Mesenchymal stem cell (in vitro differentiated cells and primary cell): ENCODE results near the gene LRRC7.

Experiments
- DNase-seq: peaks from one replicate; pipeline ENCODE4 v3.0.0-alpha.2; 2013
- H2AFZ ChIP-seq: one replicate; pipeline ENCODE4 v1.6.1; 2013; ENCODE audit warnings: low read depth, mild to moderate bottlenecking, control low read depth, inconsistent platforms, low read length, moderate library complexity
- H2AK5ac ChIP-seq: 2 replicates; pipeline ENCODE4 v1.6.1; 2013; ENCODE audit warnings: low read length, moderate library complexity, mild to moderate bottlenecking, inconsistent platforms; ENCODE audit not compliant: severe bottlenecking
- H2BK120ac ChIP-seq: one replicate; pipeline ENCODE4 v1.6.1; 2013; ENCODE audit warnings: low read depth, mild to moderate bottlenecking, inconsistent platforms, low read length, moderate library complexity
- H2BK12ac ChIP-seq, 2 experiments: one replicate each; pipeline ENCODE4 v1.6.1; 2013; ENCODE audit warnings: inconsistent platforms in 2 of 2, low read length in 2 of 2, mild to moderate bottlenecking in 2 of 2, moderate library complexity in 2 of 2, control low read depth in 1 of 2
- H2BK15ac ChIP-seq: one replicate; pipeline ENCODE4 v1.6.1; 2013; ENCODE audit warnings: mild to moderate bottlenecking, low read depth, inconsistent platforms; ENCODE audit not compliant: poor library complexity, severe bottlenecking
- H2BK5ac ChIP-seq: 2 replicates; pipeline ENCODE4 v1.6.1; 2013; ENCODE audit warnings: low read depth, mild to moderate bottlenecking, low read length, control low read depth, inconsistent platforms; ENCODE audit not compliant: poor library complexity, severe bottlenecking
- H3K14ac ChIP-seq, 2 experiments: one replicate each; pipeline ENCODE4 v1.6.1; 2013; ENCODE audit warnings: inconsistent platforms in 2 of 2, low read length in 2 of 2, control low read depth in 1 of 2, mild to moderate bottlenecking in 1 of 2, moderate library complexity in 1 of 2
- H3K18ac ChIP-seq, 2 experiments: one replicate each; pipeline ENCODE4 v1.6.1; 2013; ENCODE audit warnings: inconsistent platforms in 2 of 2, low read length in 2 of 2, control low read depth in 1 of 2, low read depth in 1 of 2, mild to moderate bottlenecking in 1 of 2
- H3K23ac ChIP-seq, 2 experiments: one replicate each; pipeline ENCODE4 v1.6.1; 2013; ENCODE audit warnings: inconsistent platforms in 2 of 2, low read length in 2 of 2, mild to moderate bottlenecking in 2 of 2, moderate library complexity in 2 of 2, control low read depth in 1 of 2
- H3K27ac ChIP-seq: 2 replicates; pipeline ENCODE4 v1.5.1; 2013; ENCODE audit warnings: mild to moderate bottlenecking, moderate library complexity, low read length, control low read depth, inconsistent platforms; ENCODE audit not compliant: poor library complexity, severe bottlenecking
- H3K27me3 ChIP-seq, 2 experiments: 2 replicates each; pipeline versions ENCODE4 v1.6.1 to v1.7.0; 2013; ENCODE audit warnings: low read length in 2 of 2, mild to moderate bottlenecking in 2 of 2, moderate library complexity in 2 of 2, control low read depth in 1 of 2, inconsistent platforms in 1 of 2; ENCODE audit not compliant: control insufficient read depth in 1 of 2, insufficient read depth in 1 of 2
- H3K36me3 ChIP-seq, 2 experiments: 2 replicates each; pipeline versions ENCODE4 v1.6.1 to v1.7.0; 2013; ENCODE audit warnings: low read length in 2 of 2, control low read depth in 1 of 2, inconsistent platforms in 1 of 2, low read depth in 1 of 2, mild to moderate bottlenecking in 1 of 2; ENCODE audit not compliant: insufficient read depth in 2 of 2, control insufficient read depth in 1 of 2
- H3K4ac ChIP-seq, 2 experiments: one replicate each; pipeline ENCODE4 v1.6.1; 2013; ENCODE audit warnings: inconsistent platforms in 2 of 2, low read length in 2 of 2, mild to moderate bottlenecking in 2 of 2, moderate library complexity in 2 of 2, control low read depth in 1 of 2, low read depth in 1 of 2
- H3K4me1 ChIP-seq: 2 replicates; pipeline ENCODE4 v1.6.1; 2013; ENCODE audit warnings: low read depth, low read length, control low read depth; ENCODE audit not compliant: control insufficient read depth, insufficient read depth
- H3K4me2 ChIP-seq: 2 replicates; pipeline ENCODE4 v1.6.1; 2013; ENCODE audit warnings: low read length, mild to moderate bottlenecking, inconsistent platforms; ENCODE audit not compliant: poor library complexity, severe bottlenecking
- H3K4me3 ChIP-seq, 2 experiments: 2 replicates each; pipeline versions ENCODE4 v1.5.1 to v1.7.0; 2013; ENCODE audit warnings: low read length in 2 of 2, mild to moderate bottlenecking in 2 of 2, control low read depth in 1 of 2, low read depth in 1 of 2; ENCODE audit not compliant: insufficient read depth in 1 of 2
- H3K79me1 ChIP-seq: replicated peaks from 2 replicates; pipeline ENCODE4 v1.6.1; 2013; ENCODE audit warnings: mild to moderate bottlenecking, control low read depth, low read length, inconsistent platforms; ENCODE audit not compliant: poor library complexity, severe bottlenecking
- H3K9ac ChIP-seq: 2 replicates; pipeline ENCODE4 v1.7.0; 2013; ENCODE audit warnings: mild to moderate bottlenecking, low read length, moderate library complexity
- H3K9me3 ChIP-seq: 2 replicates; pipeline ENCODE4 v1.7.0; 2013; ENCODE audit warnings: mild to moderate bottlenecking, low read length; ENCODE audit not compliant: control insufficient read depth
- H4K8ac ChIP-seq: one replicate; pipeline ENCODE4 v1.6.1; 2013; ENCODE audit warnings: inconsistent platforms, mild to moderate bottlenecking, low read length, moderate library complexity
- H4K91ac ChIP-seq: one replicate; pipeline ENCODE4 v1.6.1; 2013; ENCODE audit warnings: mild to moderate bottlenecking, low read length, inconsistent platforms
- WGBS: methylation state at CpG from one replicate; pipeline ENCODE4 v1.1.7; 2013; ENCODE audit warnings: mixed read lengths; 5-methylcytosine and 5-hydroxymethylcytosine counted together

The LRRC7 gene

DNA sequence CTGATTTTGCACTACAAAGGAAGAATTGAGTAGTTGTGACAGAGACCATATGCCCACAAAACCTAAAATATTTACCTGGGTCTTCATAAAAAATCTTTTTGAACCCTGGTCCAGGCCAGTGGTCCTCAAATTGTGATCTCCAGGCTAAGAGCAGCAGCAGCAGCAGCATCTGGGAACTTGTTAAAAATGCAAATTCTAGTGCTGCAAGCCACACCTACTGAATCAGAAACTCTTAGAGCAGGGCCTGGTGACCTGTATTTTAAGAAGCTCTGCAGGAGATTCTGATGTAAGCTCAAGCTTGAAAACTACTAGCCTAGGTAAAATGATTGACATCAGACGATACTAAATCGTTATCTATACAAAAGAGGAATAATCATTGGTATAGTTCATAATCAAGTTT, 112.2 kb downstream of the LRRC7 start:
- Histone ChIP-seq H3K9me3 (no peaks in the 10 kb centered on the region), H3K18ac (no peak overlapping the region), H2AK5ac (no peak overlapping the region), H3K4me3 (no peak overlapping the region), H3K23ac (no peak overlapping the region), H3K4me2 (no peak overlapping the region), H2BK15ac (no peak overlapping the region), H3K79me1 (no peaks in the 10 kb centered on the region), H3K27me3 (no peaks in the 10 kb centered on the region), H2BK12ac (no peak overlapping the region), H3K4ac (no peak overlapping the region), H4K8ac (no peak overlapping the region), H3K9ac (no peak overlapping the region), H3K27ac (no peak overlapping the region), H3K4me1 (no peaks in the 10 kb centered on the region), H3K36me3 (no peaks in the 10 kb centered on the region), H2BK5ac (no peak overlapping the region), H3K14ac (no peak overlapping the region), H2AFZ (no peak overlapping the region), H4K91ac (no peak overlapping the region), H2BK120ac (no peak overlapping the region)
- no CpG with 5 or more reads among the region's 2 CpGs for WGBS
- DNase-seq = no peak

DNA sequence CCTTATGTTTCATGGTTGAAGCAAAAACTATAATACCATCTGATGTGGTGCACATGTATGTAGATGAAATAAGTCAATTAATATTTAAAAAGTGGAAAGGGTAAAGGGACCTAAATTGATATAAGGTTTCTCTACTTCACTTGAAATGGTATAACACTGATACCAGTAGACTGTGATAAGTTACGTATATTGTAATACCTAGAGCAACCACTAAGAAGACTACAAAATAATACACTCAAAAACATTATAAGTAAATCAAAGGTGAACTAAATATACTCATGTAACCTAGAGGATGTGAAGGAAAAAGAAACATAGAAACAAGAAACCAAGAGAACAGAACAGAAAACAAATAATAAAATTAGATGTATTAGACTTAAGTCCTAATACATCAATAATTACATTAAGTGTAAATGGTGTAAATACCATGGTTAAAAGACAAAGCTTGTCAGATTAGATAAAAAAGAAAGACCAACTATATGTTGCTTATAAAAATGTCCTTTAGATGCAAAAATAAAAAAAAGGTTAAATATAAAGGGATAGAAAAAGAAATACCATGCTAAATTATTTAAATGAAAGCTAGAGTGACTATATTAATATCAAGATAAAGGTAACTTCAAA, 118.8 kb downstream of the LRRC7 start:
- Histone ChIP-seq H2BK5ac (no peak overlapping the region), H3K36me3 (no peaks in the 10 kb centered on the region), H3K23ac (no peak overlapping the region), H4K91ac (no peak overlapping the region), H2BK15ac (no peak overlapping the region), H3K4me2 (no peak overlapping the region), H3K4me1 (no peaks in the 10 kb centered on the region), H3K27ac (no peak overlapping the region), H2BK12ac (no peak overlapping the region), H3K4me3 (no peak overlapping the region), H3K27me3 (no peaks in the 10 kb centered on the region), H2BK120ac (no peak overlapping the region), H2AK5ac (no peak overlapping the region), H2AFZ (no peak overlapping the region), H3K18ac (no peak overlapping the region), H3K4ac (no peak overlapping the region), H3K14ac (no peak overlapping the region), H3K9ac (no peak overlapping the region), H4K8ac (no peak overlapping the region), H3K79me1 (no peaks in the 10 kb centered on the region), H3K9me3 (no peaks in the 10 kb centered on the region)
- WGBS = no CpG with 5 or more reads among the region's 1 CpG
- DNase-seq = no peak

DNA sequence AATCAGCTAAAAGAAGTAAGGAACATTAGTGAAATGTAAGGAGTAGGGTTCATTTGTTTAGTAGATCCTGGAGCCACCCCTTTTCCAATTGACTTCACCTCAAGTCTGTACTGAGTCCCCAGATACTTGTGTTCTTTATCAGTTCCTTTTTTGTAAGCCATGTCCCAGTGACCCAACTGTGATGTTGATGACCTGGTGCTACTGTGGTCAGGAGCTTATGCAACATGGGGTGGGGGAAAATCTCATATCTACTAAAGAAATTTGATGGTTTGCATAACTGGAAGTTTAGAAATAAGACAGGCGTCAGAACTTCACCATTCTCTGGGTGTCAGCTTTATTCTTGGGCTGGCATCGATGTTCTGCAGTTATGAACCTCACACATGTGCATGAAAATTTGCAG, 120.5 kb downstream of the LRRC7 start:
- Histone ChIP-seq H2BK12ac (no peak overlapping the region), H3K4me3 (no peak overlapping the region), H3K27ac (no peak overlapping the region), H3K27me3 (no peaks in the 10 kb centered on the region), H3K79me1 (no peaks in the 10 kb centered on the region), H3K18ac (no peak overlapping the region), H2BK5ac (no peak overlapping the region), H3K4me2 (no peak overlapping the region), H3K9ac (no peak overlapping the region), H4K8ac (no peak overlapping the region), H3K23ac (no peak overlapping the region), H3K14ac (no peak overlapping the region), H2AFZ (no peak overlapping the region), H3K4ac (no peak overlapping the region), H3K4me1 (no peaks in the 10 kb centered on the region), H2BK15ac (no peak overlapping the region), H2BK120ac (no peak overlapping the region), H2AK5ac (no peak overlapping the region), H3K9me3 (no peaks in the 10 kb centered on the region), H4K91ac (no peak overlapping the region), H3K36me3 (no peaks in the 10 kb centered on the region)
- WGBS = 82% methylated on average over 2 of the region's 2 CpGs
- DNase-seq = no peak

DNA sequence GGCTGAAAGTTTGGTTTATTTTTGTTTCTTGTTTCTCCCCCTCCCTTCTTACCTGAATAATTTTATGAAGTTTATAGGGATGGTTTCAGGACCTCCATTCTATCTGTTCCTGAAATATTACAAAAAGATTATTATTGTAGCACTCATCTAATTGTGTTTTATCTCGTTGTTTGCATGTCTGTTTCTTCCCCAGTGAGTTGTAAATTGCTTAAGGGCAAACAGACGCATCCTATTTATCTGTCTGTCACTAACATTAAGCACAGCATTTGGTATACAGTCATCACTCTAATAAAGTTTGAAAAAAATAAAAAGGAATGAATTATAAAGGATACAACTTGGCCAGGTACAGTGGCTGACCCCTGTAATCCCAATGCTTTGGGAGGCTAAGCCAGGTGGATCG, 123.5 kb downstream of the LRRC7 start:
- Histone ChIP-seq H4K91ac (no peak overlapping the region), H3K36me3 (no peaks in the 10 kb centered on the region), H2BK15ac (no peak overlapping the region), H3K9ac (no peak overlapping the region), H2AFZ (no peak overlapping the region), H3K4me3 (no peak overlapping the region), H2BK5ac (no peak overlapping the region), H3K9me3 (peaks cover 4% of the 10 kb centered on the region), H3K4me2 (no peak overlapping the region), H3K27me3 (no peaks in the 10 kb centered on the region), H2AK5ac (no peak overlapping the region), H3K4me1 (no peaks in the 10 kb centered on the region), H3K27ac (no peak overlapping the region), H2BK12ac (no peak overlapping the region), H3K23ac (no peak overlapping the region), H3K18ac (no peak overlapping the region), H3K14ac (no peak overlapping the region), H3K79me1 (no peaks in the 10 kb centered on the region), H2BK120ac (no peak overlapping the region), H3K4ac (no peak overlapping the region), H4K8ac (no peak overlapping the region)
- no peak for DNase-seq
- 100% methylated on average over 1 of the region's 3 CpGs for WGBS
